Measurements from ENCODE around the gene ADRA2B.
"Not testable (repeated sequence)": the region's sequence is repeated elsewhere in the genome, so short reads cannot be mapped to it uniquely, and the experiment has no call there.

The ADRA2B gene

GRCh38 chr2:96141624-96141967 is 25.2 kb upstream of the ADRA2B start:
- not testable (repeated sequence) for H3K4me3 ChIP-seq (ENCODE audit: low read depth in 1 of 2, low read length in 2 of 2); H3K36me3 ChIP-seq (ENCODE audit: control insufficient read depth in 1 of 2, insufficient read depth in 2 of 2, low read length in 2 of 2); H3K27ac ChIP-seq (ENCODE audit: low read length); H3K27me3 ChIP-seq (ENCODE audit: low read depth, low read length); H3K9me3 ChIP-seq (ENCODE audit: control insufficient read depth in 1 of 2, low read length in 2 of 2)
- peaks cover 0 to 12% of the 10 kb centered on the region in 2 donors for H3K4me1 ChIP-seq (ENCODE audit: control insufficient read depth in 1 of 2, insufficient read depth in 2 of 2, low read length in 2 of 2)

GRCh38 chr2:96140941-96141623 is 24.7 kb upstream of the ADRA2B start:
- Histone ChIP-seq H3K4me3 (ENCODE audit: low read depth in 1 of 2, low read length in 2 of 2) (no peak overlapping the region), H3K4me1 (ENCODE audit: control insufficient read depth in 1 of 2, insufficient read depth in 2 of 2, low read length in 2 of 2) (peaks cover 0 to 12% of the 10 kb centered on the region in 2 donors), H3K36me3 (ENCODE audit: control insufficient read depth in 1 of 2, insufficient read depth in 2 of 2, low read length in 2 of 2) (no peaks in the 10 kb centered on the region), H3K27me3 (ENCODE audit: low read depth, low read length) (no peaks in the 10 kb centered on the region), H3K27ac (ENCODE audit: low read length) (no peak overlapping the region), H3K9me3 (ENCODE audit: control insufficient read depth in 1 of 2, low read length in 2 of 2) (no peaks in the 10 kb centered on the region)

- H3K4me3 ChIP-seq (ENCODE audit: low read depth in 1 of 2, low read length in 2 of 2): no peak overlapping the region
- H3K27me3 ChIP-seq (ENCODE audit: low read depth, low read length): peaks cover 3% of the 10 kb centered on the region
- no peaks in the 10 kb centered on the region for H3K36me3 ChIP-seq (ENCODE audit: control insufficient read depth in 1 of 2, insufficient read depth in 2 of 2, low read length in 2 of 2)
- H3K9me3 ChIP-seq (ENCODE audit: control insufficient read depth in 1 of 2, low read length in 2 of 2): no peaks in the 10 kb centered on the region
- no peak overlapping the region for H3K27ac ChIP-seq (ENCODE audit: low read length)
- H3K4me1 ChIP-seq (ENCODE audit: control insufficient read depth in 1 of 2, insufficient read depth in 2 of 2, low read length in 2 of 2): peaks cover 0 to 2% of the 10 kb centered on the region in 2 donors
Measured at GRCh38 chr2:96139181-96139758, 22.9 kb upstream of the ADRA2B start.

- Histone ChIP-seq H3K36me3 (ENCODE audit: control insufficient read depth in 1 of 2, insufficient read depth in 2 of 2, low read length in 2 of 2) (no peaks in the 10 kb centered on the region), H3K9me3 (ENCODE audit: control insufficient read depth in 1 of 2, low read length in 2 of 2) (no peaks in the 10 kb centered on the region), H3K4me1 (ENCODE audit: control insufficient read depth in 1 of 2, insufficient read depth in 2 of 2, low read length in 2 of 2) (no peaks in the 10 kb centered on the region), H3K27ac (ENCODE audit: low read length) (no peak within 1 kb of the TSS), H3K4me3 (ENCODE audit: low read depth in 1 of 2, low read length in 2 of 2) (no peak within 1 kb of the TSS), H3K27me3 (ENCODE audit: low read depth, low read length) (peaks cover 3% of the 10 kb centered on the region)
Measured at GRCh38 chr2:96138179-96139145, 22.1 kb upstream of the ADRA2B start, which contains the start of gene ASTL. ASTL (minus strand) TSS chr2:96138502; CDS start chr2:96138436, 66 bp downstream.

GRCh38 chr2:96137321-96138178 is 21.2 kb upstream of the ADRA2B start:
- Histone ChIP-seq H3K27me3 (ENCODE audit: low read depth, low read length) (peaks cover 3% of the 10 kb centered on the region), H3K36me3 (ENCODE audit: control insufficient read depth in 1 of 2, insufficient read depth in 2 of 2, low read length in 2 of 2) (no peaks in the 10 kb centered on the region), H3K4me3 (ENCODE audit: low read depth in 1 of 2, low read length in 2 of 2) (no peak overlapping the region), H3K4me1 (ENCODE audit: control insufficient read depth in 1 of 2, insufficient read depth in 2 of 2, low read length in 2 of 2) (no peaks in the 10 kb centered on the region), H3K9me3 (ENCODE audit: control insufficient read depth in 1 of 2, low read length in 2 of 2) (no peaks in the 10 kb centered on the region), H3K27ac (ENCODE audit: low read length) (no peak overlapping the region)

GRCh38 chr2:96136129-96136720 is 19.9 kb upstream of the ADRA2B start:
- Histone ChIP-seq H3K27me3 (ENCODE audit: low read depth, low read length) (peaks cover 3% of the 10 kb centered on the region), H3K36me3 (ENCODE audit: control insufficient read depth in 1 of 2, insufficient read depth in 2 of 2, low read length in 2 of 2) (no peaks in the 10 kb centered on the region), H3K4me3 (ENCODE audit: low read depth in 1 of 2, low read length in 2 of 2) (no peak overlapping the region), H3K27ac (ENCODE audit: low read length) (no peak overlapping the region), H3K9me3 (ENCODE audit: control insufficient read depth in 1 of 2, low read length in 2 of 2) (no peaks in the 10 kb centered on the region), H3K4me1 (ENCODE audit: control insufficient read depth in 1 of 2, insufficient read depth in 2 of 2, low read length in 2 of 2) (no peaks in the 10 kb centered on the region)

- Histone ChIP-seq H3K27ac (ENCODE audit: low read length) (no peak overlapping the region), H3K4me1 (ENCODE audit: control insufficient read depth in 1 of 2, insufficient read depth in 2 of 2, low read length in 2 of 2) (no peaks in the 10 kb centered on the region), H3K27me3 (ENCODE audit: low read depth, low read length) (peaks cover 3% of the 10 kb centered on the region), H3K4me3 (ENCODE audit: low read depth in 1 of 2, low read length in 2 of 2) (no peak overlapping the region), H3K36me3 (ENCODE audit: control insufficient read depth in 1 of 2, insufficient read depth in 2 of 2, low read length in 2 of 2) (no peaks in the 10 kb centered on the region), H3K9me3 (ENCODE audit: control insufficient read depth in 1 of 2, low read length in 2 of 2) (no peaks in the 10 kb centered on the region)
Measured at GRCh38 chr2:96135621-96136020, 19.2 kb upstream of the ADRA2B start.

- Histone ChIP-seq H3K4me1 (ENCODE audit: control insufficient read depth in 1 of 2, insufficient read depth in 2 of 2, low read length in 2 of 2) (no peaks in the 10 kb centered on the region), H3K4me3 (ENCODE audit: low read depth in 1 of 2, low read length in 2 of 2) (no peak overlapping the region), H3K36me3 (ENCODE audit: control insufficient read depth in 1 of 2, insufficient read depth in 2 of 2, low read length in 2 of 2) (no peaks in the 10 kb centered on the region), H3K27me3 (ENCODE audit: low read depth, low read length) (peaks cover 3% of the 10 kb centered on the region), H3K27ac (ENCODE audit: low read length) (no peak overlapping the region), H3K9me3 (ENCODE audit: control insufficient read depth in 1 of 2, low read length in 2 of 2) (no peaks in the 10 kb centered on the region)
Measured at GRCh38 chr2:96135171-96135570, 18.8 kb upstream of the ADRA2B start.

- Histone ChIP-seq H3K27me3 (ENCODE audit: low read depth, low read length) (peaks cover 3% of the 10 kb centered on the region), H3K36me3 (ENCODE audit: control insufficient read depth in 1 of 2, insufficient read depth in 2 of 2, low read length in 2 of 2) (no peaks in the 10 kb centered on the region), H3K4me1 (ENCODE audit: control insufficient read depth in 1 of 2, insufficient read depth in 2 of 2, low read length in 2 of 2) (no peaks in the 10 kb centered on the region), H3K27ac (ENCODE audit: low read length) (no peak overlapping the region), H3K4me3 (ENCODE audit: low read depth in 1 of 2, low read length in 2 of 2) (no peak overlapping the region), H3K9me3 (ENCODE audit: control insufficient read depth in 1 of 2, low read length in 2 of 2) (no peaks in the 10 kb centered on the region)
Measured at GRCh38 chr2:96134421-96134820, 18.1 kb upstream of the ADRA2B start.

GRCh38 chr2:96131813-96132745 is 15.7 kb upstream of the ADRA2B start:
- no peaks in the 10 kb centered on the region for H3K9me3 ChIP-seq (ENCODE audit: control insufficient read depth in 1 of 2, low read length in 2 of 2)
- peaks cover 3% of the 10 kb centered on the region for H3K27me3 ChIP-seq (ENCODE audit: low read depth, low read length)
- H3K36me3 ChIP-seq (ENCODE audit: control insufficient read depth in 1 of 2, insufficient read depth in 2 of 2, low read length in 2 of 2): no peaks in the 10 kb centered on the region
- H3K27ac ChIP-seq (ENCODE audit: low read length): no peak overlapping the region
- H3K4me1 ChIP-seq (ENCODE audit: control insufficient read depth in 1 of 2, insufficient read depth in 2 of 2, low read length in 2 of 2): no peaks in the 10 kb centered on the region
- H3K4me3 ChIP-seq (ENCODE audit: low read depth in 1 of 2, low read length in 2 of 2): no peak overlapping the region

Measured in muscle layer of duodenum (tissue), 2 donors.